ENCODE data around the gene AP1G2.

Gene AP1G2

DNA sequence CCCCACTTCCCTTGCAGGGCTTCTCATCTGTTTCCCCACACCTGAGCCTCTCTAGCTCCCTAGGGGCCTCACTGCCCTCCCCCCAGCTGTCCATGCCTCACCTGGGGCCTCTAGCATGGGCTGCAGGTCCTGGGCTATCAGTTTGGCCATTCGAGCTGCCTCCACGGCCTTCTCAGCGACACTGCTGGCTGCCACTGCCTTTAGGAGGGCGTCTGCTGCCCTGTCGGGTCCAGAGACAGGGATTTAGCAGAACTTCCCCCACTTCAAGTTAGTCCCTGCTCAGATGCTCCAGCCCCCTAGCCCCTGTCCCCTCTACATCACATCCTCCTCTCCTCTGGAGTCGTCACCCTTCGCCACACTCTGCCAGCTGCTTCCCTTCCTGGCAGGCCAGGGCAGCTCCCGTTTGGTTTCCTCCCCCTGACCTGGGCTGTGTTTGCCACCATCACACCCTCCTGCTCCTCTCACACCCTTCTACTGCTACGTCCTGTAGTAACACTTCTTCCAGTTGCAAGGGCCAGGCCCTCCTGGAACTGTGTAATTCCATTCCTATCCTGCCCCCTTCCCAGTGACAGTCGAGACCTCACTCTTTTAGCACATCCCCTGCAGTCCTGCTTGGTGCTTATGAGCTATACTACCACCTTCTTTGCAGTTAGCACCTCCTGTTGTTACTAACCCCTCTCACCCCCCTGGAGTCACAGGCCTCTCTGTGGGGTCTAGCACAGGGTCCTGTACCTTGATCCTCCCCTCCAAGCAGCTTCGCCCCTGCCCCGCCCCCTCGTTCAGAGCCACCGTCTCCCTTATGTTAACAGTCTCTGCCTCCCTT, 4.3 kb upstream of the AP1G2 start:
- TF ChIP-seq Cebpa-rat (IDR thresholded peaks at IDR 0.05), result no peak
- Histone ChIP-seq H3K9ac (peak overlapping the region; percentile 44), H3K4me2 (peak overlapping the region; percentile 74)

DNA sequence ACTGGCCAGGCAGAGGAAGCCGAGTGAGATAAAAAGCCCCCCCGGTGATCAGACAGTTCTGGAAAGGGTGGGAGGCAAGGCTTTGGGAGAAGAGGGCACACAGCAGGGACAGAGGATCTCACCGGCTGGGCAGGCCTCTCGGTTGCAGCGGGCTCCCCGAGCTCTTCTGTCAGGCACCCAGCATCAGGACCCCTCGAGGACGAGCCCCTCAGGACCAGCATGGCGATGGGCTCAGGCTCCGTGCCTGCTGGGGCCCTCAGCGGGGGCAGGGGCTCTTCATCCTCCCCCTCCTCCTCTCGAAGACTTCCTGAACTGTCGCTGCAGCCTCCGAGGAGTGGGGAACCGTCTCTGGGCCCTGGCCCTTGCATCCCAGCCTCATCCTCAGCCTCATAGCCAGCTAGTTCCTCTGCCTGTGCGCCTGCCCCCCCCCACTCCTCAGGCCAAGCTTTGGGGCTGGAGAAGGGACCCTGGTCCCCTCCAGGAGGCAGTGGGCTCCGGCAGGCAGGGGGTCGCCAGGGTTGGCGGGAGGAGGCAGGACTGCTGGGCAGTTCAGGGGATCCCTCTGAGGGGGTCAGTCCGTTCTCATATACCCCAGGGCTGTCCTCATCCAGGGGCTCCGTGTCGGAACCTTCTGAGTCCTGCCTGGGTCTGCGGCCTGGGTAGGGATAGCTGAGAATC, 3.4 kb upstream of the AP1G2 start:
- H4K20me1 ChIP-seq, result peaks cover 12% of the 10 kb centered on the region; the same call in 1 of the 2 replicates
- H3K4me1 ChIP-seq, result peaks cover 66% of the 10 kb centered on the region
- H3K36me3 ChIP-seq, result peaks cover 5% of the 10 kb centered on the region
- H3K4me2 ChIP-seq, result peak overlapping the region; percentile 74
- no peak for TF ChIP-seq Cebpa-rat (IDR thresholded peaks at IDR 0.05)
- peaks cover under 1% of the 10 kb centered on the region; the same call in 1 of the 2 replicates for H3K27me3 ChIP-seq
- no peaks in the 10 kb centered on the region for H3K9me3 ChIP-seq
- H3K4me3 ChIP-seq, result no peak overlapping the region
- H3K27ac ChIP-seq, result peak overlapping the region; percentile 57; the same call in 1 of the 2 replicates
- no peak overlapping the region for H3K9ac ChIP-seq

More for the DNA sequence above, 4.3 kb upstream of the AP1G2 start:
- no peak overlapping the region for H3K4me3 ChIP-seq
- H3K9me3 ChIP-seq, result peaks cover 2% of the 10 kb centered on the region; the same call in 1 of the 2 replicates
- peak overlapping the region; percentile 57 for H3K27ac ChIP-seq
- H3K4me1 ChIP-seq, result peaks cover 56% of the 10 kb centered on the region
- H4K20me1 ChIP-seq, result peaks cover 2% of the 10 kb centered on the region; the same call in 1 of the 2 replicates
- H3K27me3 ChIP-seq, result peaks cover 10% of the 10 kb centered on the region
- no peaks in the 10 kb centered on the region for H3K36me3 ChIP-seq

DNA sequence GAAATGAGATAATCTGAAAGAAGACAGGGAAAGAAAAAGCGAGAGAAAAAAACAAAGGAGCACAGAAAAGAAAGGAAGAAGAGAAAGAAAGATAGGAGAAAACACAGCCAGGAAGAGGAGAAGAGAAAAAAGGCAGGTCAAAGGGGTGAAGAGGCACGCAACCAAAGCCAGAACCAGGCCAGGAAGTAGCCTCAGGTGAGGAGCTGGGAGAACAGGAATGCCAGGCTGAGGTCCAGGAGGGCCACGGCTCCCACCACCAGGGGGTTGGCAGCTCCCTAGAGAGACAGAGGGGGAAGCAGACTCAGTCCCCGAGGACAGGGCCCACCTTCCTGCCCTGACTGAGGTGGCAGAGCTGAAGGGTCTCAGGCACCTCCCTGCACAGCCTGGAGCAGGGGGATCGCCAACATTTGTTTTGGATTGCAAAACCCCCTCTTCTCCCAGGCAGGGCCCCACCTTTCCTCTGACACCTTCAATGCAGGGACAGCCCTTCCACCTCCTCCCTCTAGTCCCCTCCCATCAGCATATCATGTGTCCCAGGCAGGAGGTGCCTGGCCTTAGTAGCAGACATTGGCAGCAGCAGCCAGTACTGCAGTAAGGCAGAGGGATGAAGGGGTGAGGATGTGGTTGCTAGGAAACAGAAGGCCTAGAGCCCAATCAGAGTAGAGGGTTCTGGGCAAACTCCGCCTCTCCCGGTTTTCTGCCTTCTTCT, 2.0 kb upstream of the AP1G2 start:
- no peak for TF ChIP-seq Cebpa-rat (IDR thresholded peaks at IDR 0.05)
- peak overlapping the region; percentile 95 for H3K4me2 ChIP-seq

DNA sequence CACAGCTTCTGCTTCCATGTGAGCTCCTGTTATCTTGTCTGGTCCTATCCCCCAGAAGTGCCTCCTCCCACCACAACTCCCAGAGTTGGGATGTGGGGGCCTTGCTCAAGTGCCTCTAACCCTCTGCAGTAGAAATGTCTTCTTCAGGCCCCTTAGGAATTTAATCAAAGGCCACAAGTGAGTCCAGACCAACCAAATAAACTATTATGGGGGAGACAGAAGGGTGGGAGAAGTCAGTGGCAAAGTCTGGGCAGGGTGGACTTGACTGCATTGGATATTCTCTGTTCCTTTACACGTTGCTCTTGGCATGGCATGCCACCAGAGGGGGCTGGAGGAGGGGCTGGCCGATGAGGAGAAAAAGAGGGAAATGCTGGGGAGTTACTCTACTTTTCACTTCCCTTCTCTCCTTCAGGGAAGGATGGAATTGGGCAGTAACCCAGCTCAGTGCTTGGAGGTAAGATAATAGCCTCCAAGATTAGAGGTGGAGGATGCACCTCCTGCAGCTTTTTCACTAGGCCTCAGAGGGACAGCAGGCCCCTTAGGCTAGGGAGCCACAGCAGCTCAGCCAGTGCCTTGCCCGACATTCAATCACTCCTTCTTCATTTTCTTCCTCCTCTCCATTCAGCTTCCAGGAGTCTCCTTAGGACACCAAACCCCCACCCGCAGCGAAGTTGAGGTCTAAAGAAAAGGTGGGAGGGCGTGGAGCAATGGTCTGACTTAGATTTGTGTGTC, 1.2 kb upstream of the AP1G2 start:
- peak overlapping the region; percentile 77; the same call in 1 of the 2 replicates for H3K9ac ChIP-seq
- peaks cover 12% of the 10 kb centered on the region; the same call in 1 of the 2 replicates for H4K20me1 ChIP-seq
- peak overlapping the region; percentile 95 for H3K4me2 ChIP-seq
- peaks cover 66% of the 10 kb centered on the region for H3K4me1 ChIP-seq
- H3K27me3 ChIP-seq, result no peaks in the 10 kb centered on the region
- H3K9me3 ChIP-seq, result no peaks in the 10 kb centered on the region
- H3K36me3 ChIP-seq, result peaks cover 27% of the 10 kb centered on the region
- H3K4me3 ChIP-seq, result peak overlapping the region; percentile 74
- TF ChIP-seq Cebpa-rat (IDR thresholded peaks at IDR 0.05), result no peak
- H3K27ac ChIP-seq, result peak overlapping the region; percentile 78

More for the DNA sequence above, 2.0 kb upstream of the AP1G2 start:
- no peaks in the 10 kb centered on the region for H3K9me3 ChIP-seq
- H3K27ac ChIP-seq, result peak overlapping the region; percentile 78
- H3K4me1 ChIP-seq, result peaks cover 66% of the 10 kb centered on the region
- no peak overlapping the region for H3K4me3 ChIP-seq
- no peaks in the 10 kb centered on the region for H3K27me3 ChIP-seq
- H4K20me1 ChIP-seq, result peaks cover 12% of the 10 kb centered on the region; the same call in 1 of the 2 replicates
- H3K9ac ChIP-seq, result no peak overlapping the region
- H3K36me3 ChIP-seq, result peaks cover 19% of the 10 kb centered on the region

DNA sequence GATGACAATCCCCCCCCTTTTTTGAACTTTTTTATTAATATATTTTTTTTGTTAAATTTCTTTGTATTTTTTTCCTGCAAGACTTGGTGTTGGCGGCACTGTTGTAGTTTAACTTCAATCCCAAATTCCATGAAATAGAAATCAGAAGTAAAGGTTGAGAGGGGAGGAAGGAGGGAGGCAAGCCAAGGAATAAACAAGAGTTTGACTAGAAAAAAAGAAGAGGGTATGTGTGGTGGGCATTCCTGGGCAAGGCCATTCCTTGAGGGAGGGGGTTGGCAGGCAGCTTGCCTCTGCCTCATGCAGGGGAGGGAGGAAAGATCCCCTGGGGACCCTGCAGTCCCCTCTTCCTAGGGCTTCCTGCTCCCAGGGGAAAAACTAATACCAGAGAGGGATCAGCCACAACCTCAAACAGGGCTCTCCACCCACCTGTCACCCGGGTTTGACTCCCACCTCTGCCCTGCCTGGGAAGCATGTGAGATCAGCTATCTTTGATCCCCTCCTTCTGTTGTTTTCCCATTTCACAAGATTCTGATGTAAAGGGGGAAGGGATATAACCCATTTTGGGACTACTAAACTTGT, 519 bp upstream of the AP1G2 start:
- Histone ChIP-seq H3K27me3 (no peaks in the 10 kb centered on the region), H3K4me3 (peak overlapping the region; percentile 74), H3K36me3 (peaks cover 34% of the 10 kb centered on the region), H3K9me3 (no peaks in the 10 kb centered on the region), H4K20me1 (peaks cover 16% of the 10 kb centered on the region), H3K27ac (peak overlapping the region; percentile 78), H3K9ac (peak overlapping the region; percentile 77), H3K4me2 (peak overlapping the region; percentile 95), H3K4me1 (peaks cover 61% of the 10 kb centered on the region)
- TF ChIP-seq Cebpa-rat (IDR thresholded peaks at IDR 0.05), result no peak

DNA sequence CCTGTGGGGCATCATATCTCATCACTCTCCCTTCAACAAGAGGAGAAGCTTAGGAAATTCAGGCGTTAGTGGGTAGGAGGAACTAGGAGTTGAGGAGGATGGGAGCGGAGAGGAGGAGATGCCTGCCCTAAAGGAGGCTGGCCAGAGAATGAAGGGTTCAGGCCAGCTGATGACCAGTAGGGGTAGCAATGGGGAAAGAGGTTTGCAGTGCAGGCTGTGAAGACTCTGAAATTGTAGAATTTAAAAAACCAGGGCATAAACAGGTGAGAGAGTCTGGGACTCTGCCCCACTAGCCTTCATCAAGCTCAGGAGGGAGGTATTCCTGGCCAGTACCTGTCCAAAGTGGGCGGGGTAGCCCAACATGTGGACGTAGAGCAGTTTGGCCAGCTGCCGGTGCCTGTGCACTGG, 809 bp downstream of the AP1G2 start:
- TF ChIP-seq Cebpa-rat (IDR thresholded peaks at IDR 0.05), result no peak
- peaks cover 48% of the 10 kb centered on the region for H3K4me1 ChIP-seq
- H3K9ac ChIP-seq, result peak overlapping the region; percentile 77
- H3K27ac ChIP-seq, result peak overlapping the region; percentile 78
- peaks cover 47% of the 10 kb centered on the region for H3K36me3 ChIP-seq
- no peaks in the 10 kb centered on the region for H3K9me3 ChIP-seq
- peak overlapping the region; percentile 74 for H3K4me3 ChIP-seq
- H4K20me1 ChIP-seq, result peaks cover 25% of the 10 kb centered on the region
- peak overlapping the region; percentile 95 for H3K4me2 ChIP-seq
- no peaks in the 10 kb centered on the region for H3K27me3 ChIP-seq

DNA sequence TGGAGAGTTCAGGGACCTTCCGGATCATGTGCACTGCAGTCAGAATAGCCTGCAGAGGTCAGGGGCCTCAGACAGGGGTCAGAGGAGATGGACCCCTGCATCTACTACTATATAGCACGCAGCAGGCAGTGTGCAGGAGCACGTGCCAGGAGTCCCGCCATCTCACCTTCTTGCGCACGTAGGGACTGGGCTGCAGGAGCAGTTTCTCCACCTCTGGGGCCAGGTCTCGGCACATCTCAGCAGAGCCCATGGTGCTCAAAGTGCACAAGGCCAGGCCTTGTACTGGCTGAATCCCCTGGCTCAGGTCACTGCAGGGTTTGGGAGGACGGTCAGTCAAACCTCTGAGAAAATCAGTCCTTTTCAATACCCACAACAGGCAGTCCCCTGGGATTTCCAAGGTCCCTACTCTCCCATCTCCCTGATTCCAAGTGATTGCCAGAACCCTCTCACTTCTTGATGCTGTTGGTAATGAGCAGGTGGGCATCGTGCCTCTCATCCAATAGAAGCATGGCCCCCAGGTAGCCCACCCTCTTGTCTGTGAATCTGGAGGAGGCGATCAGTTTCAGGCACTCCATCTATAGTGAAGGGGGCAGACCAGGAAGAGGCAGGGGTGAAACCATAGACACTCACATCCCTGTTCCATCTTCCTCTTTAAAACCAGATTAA, 1.3 kb downstream of the AP1G2 start:
- H3K9ac ChIP-seq, result peak overlapping the region; percentile 77; the same call in 1 of the 2 replicates
- H3K27ac ChIP-seq, result no peak overlapping the region
- peak overlapping the region; percentile 95 for H3K4me2 ChIP-seq
- peak overlapping the region; percentile 74 for H3K4me3 ChIP-seq
- peaks cover 52% of the 10 kb centered on the region for H3K36me3 ChIP-seq
- H3K9me3 ChIP-seq, result no peaks in the 10 kb centered on the region
- peaks cover 42% of the 10 kb centered on the region for H3K4me1 ChIP-seq
- no peak for TF ChIP-seq Cebpa-rat (IDR thresholded peaks at IDR 0.05)
- peaks cover 30% of the 10 kb centered on the region for H4K20me1 ChIP-seq
- H3K27me3 ChIP-seq, result no peaks in the 10 kb centered on the region

DNA sequence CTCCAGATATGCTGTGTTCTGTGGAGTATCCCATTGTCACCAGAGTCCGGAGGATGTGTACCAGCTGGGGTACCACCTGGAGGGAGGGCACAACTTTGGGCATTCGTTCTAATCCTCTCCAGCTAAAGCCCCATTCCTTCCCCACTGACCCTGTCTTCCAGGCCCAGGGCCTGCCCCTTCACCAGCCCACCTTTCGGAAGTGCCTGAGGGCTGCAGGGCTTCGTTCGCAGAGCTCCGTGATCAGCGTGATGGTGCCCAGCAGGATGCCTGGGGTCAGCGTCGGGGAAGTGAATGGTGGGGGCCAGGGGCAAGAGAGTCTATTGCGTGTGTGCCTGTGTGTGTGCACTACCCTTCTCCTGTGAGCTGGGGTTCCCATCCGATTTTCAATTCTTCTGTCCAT, 2.0 kb downstream of the AP1G2 start:
- H4K20me1 ChIP-seq, result peaks cover 34% of the 10 kb centered on the region
- no peaks in the 10 kb centered on the region for H3K27me3 ChIP-seq
- no peaks in the 10 kb centered on the region for H3K9me3 ChIP-seq
- H3K9ac ChIP-seq, result no peak overlapping the region
- no peak overlapping the region for H3K4me2 ChIP-seq
- no peak for TF ChIP-seq Cebpa-rat (IDR thresholded peaks at IDR 0.05)
- H3K4me1 ChIP-seq, result peaks cover 36% of the 10 kb centered on the region
- peaks cover 58% of the 10 kb centered on the region for H3K36me3 ChIP-seq
- no peak overlapping the region for H3K27ac ChIP-seq
- H3K4me3 ChIP-seq, result no peak overlapping the region
